ENCODE data around the gene GREM2. TPM values are rescaled to one million over a fixed set of nuclear protein-coding genes. Genes with fewer than 3 reads are reported as not detected.

GREM2 gene
- polyA plus RNA-seq, 2 of the 4 experiments (the other 2 are of a cell fraction): 0.13 to 0.59 TPM

GRCh38 chr1:240462277-240462676 is 149.7 kb downstream of the GREM2 start:
- Histone ChIP-seq H3K4me1 (peaks cover 14% of the 10 kb centered on the region; the same call in 2 of the 3 replicates), H3K9me3 (no peaks in the 10 kb centered on the region), H3K27ac (no peak overlapping the region), H3K4me2 (no peak overlapping the region), H3K4me3 (no peak overlapping the region)
- WGBS (ENCODE audit: missing lambda C conversion rate): 75% methylated on average over 3 of the region's 3 CpGs
- DNase-seq (ENCODE audit: low read depth in 1 of 2, low spot score in 1 of 2): no peak
- ChIA-PET CTCF (no interaction called here), POLR2A (no interaction called here)
- FAIRE-seq: no peak
- ATAC-seq: no peak
- TF ChIP-seq KDM5A (IDR thresholded peaks at IDR 0.05) (no peak), MAFK (IDR thresholded peaks at IDR 0.05; ENCODE audit: partially characterized antibody) (peak; percentile 54)

GRCh38 chr1:240457203-240457602 is 154.8 kb downstream of the GREM2 start:
- no peak overlapping the region for H3K27ac ChIP-seq
- ATAC-seq (no peak), FAIRE-seq (no peak), DNase-seq (ENCODE audit: low read depth in 1 of 2, low spot score in 1 of 2) (no peak)
- WGBS (ENCODE audit: missing lambda C conversion rate): 95% methylated on average over 5 of the region's 5 CpGs
- no peaks in the 10 kb centered on the region for H3K9me3 ChIP-seq
- POLR2A ChIA-PET: no interaction called here
- TF ChIP-seq GATA3 (IDR thresholded peaks at IDR 0.05; ENCODE audit: borderline replicate concordance): no peak
- no peak for TF ChIP-seq NPAS2 (CRISPR knock-in tag; IDR thresholded peaks at IDR 0.05; ENCODE audit: borderline replicate concordance)
- TF ChIP-seq CTCF (IDR thresholded peaks at IDR 0.05): no peak
- TF ChIP-seq ZC3H11A (IDR thresholded peaks at IDR 0.05): no peak
- TF ChIP-seq FOSL2 (IDR thresholded peaks at IDR 0.05): no peak
- no peak for TF ChIP-seq FOSL2 (CRISPR knock-in tag; IDR thresholded peaks at IDR 0.05)
- no peak for TF ChIP-seq ZSCAN20 (CRISPR knock-in tag; IDR thresholded peaks at IDR 0.05)
- TF ChIP-seq, protein P1, sequence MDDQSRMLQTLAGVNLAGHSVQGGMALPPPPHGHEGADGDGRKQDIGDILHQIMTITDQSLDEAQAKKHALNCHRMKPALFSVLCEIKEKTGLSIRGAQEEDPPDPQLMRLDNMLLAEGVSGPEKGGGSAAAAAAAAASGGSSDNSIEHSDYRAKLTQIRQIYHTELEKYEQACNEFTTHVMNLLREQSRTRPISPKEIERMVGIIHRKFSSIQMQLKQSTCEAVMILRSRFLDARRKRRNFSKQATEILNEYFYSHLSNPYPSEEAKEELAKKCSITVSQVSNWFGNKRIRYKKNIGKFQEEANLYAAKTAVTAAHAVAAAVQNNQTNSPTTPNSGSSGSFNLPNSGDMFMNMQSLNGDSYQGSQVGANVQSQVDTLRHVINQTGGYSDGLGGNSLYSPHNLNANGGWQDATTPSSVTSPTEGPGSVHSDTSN (IDR thresholded peaks at IDR 0.05): no peak
- TF ChIP-seq HOXA7 (CRISPR knock-in tag; IDR thresholded peaks at IDR 0.05): no peak
- TF ChIP-seq MYC (IDR thresholded peaks at IDR 0.05; ENCODE audit: borderline replicate concordance, low read length): no peak
- TF ChIP-seq HDAC2 (IDR thresholded peaks at IDR 0.05): no peak
- TF ChIP-seq BHLHE40 (IDR thresholded peaks at IDR 0.05; ENCODE audit: low read depth, low read length): no peak
- TF ChIP-seq, protein P2, sequence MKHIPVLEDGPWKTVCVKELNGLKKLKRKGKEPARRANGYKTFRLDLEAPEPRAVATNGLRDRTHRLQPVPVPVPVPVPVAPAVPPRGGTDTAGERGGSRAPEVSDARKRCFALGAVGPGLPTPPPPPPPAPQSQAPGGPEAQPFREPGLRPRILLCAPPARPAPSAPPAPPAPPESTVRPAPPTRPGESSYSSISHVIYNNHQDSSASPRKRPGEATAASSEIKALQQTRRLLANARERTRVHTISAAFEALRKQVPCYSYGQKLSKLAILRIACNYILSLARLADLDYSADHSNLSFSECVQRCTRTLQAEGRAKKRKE (CRISPR knock-in tag; IDR thresholded peaks at IDR 0.05; ENCODE audit: low read depth): no peak
- no peak overlapping the region for H3K4me3 ChIP-seq
- CTCF ChIA-PET: no interaction called here
- H3K4me2 ChIP-seq: no peak overlapping the region
- H3K4me1 ChIP-seq: peaks cover 14% of the 10 kb centered on the region; the same call in 2 of the 3 replicates

DNA sequence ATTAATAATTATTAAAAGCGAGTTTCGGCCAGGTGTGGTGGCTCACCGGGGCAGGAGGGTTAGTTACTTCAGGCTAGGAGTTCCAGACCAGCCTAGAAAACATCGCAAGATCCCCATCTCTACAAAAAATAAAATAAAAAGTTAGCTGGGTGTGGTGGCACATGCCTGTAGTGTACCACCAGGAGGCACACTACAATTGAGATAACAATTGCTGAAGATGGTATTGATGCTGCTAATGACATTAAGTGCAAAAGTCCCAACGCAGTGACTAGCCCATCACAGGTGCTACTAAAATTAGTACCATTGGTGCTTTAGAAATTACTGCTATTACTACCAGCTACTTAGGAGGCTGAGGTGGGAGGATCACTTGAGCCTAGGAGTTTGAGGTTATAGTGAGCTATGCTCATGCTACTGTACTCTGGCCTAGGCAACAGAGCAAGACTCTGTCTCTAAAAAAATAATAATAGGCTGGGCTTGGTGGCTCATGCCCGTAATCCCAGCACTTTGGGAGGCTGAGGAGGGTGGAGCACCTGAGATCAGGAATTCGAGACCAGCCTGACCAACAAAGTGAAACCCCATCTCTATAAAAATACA is 156.6 kb downstream of the GREM2 start:
- Histone ChIP-seq H3K9me3 (no peaks in the 10 kb centered on the region), H3K4me3 (no peak overlapping the region), H3K4me1 (peaks cover 14% of the 10 kb centered on the region; the same call in 2 of the 3 replicates), H3K4me2 (no peak overlapping the region), H3K27ac (no peak overlapping the region)
- FAIRE-seq: no peak
- peak in 1 of 2 experiments; percentile 26 for DNase-seq (ENCODE audit: low read depth in 1 of 2, low spot score in 1 of 2)
- 65% methylated on average over 7 of the region's 7 CpGs for WGBS (ENCODE audit: missing lambda C conversion rate)
- ATAC-seq: peak in 1 of 2 experiments; percentile 76; a peak in 3 of 6 replicates
- ChIA-PET CTCF (interaction anchor here (0.9 to 1.5 kb wide), 7 partner anchors 9 to 154 kb away, joined by 3 to 9 read pairs (median 3); no protein-coding TSS in a partner anchor), POLR2A (no interaction called here)
- TF ChIP-seq KDM1A (IDR thresholded peaks at IDR 0.05; ENCODE audit: low read depth): no peak
- peak; percentile 31; the same call in 2 of the 3 replicates for TF ChIP-seq CTCF (IDR thresholded peaks at IDR 0.05)
- TF ChIP-seq RAD21 (conservative IDR thresholded peaks at IDR 0.05 in 1 of 2, IDR thresholded peaks at IDR 0.05 in 1 of 2): peak in 1 of 2 experiments; percentile 54; a peak in 4 of 5 replicates
- TF ChIP-seq SMC3 (IDR thresholded peaks at IDR 0.05): peak; percentile 50
- TF ChIP-seq RFX5 (IDR thresholded peaks at IDR 0.05): no peak
- no peak for TF ChIP-seq CEBPB (IDR thresholded peaks at IDR 0.05)
- TF ChIP-seq JUN (IDR thresholded peaks at IDR 0.05): no peak
- no peak for TF ChIP-seq NPAS2 (CRISPR knock-in tag; IDR thresholded peaks at IDR 0.05; ENCODE audit: borderline replicate concordance)
- TF ChIP-seq FOXS1 (CRISPR knock-in tag; IDR thresholded peaks at IDR 0.05): no peak
- TF ChIP-seq RCOR1 (IDR thresholded peaks at IDR 0.05; ENCODE audit: low read depth, low read length): no peak
- TF ChIP-seq, protein P3, sequence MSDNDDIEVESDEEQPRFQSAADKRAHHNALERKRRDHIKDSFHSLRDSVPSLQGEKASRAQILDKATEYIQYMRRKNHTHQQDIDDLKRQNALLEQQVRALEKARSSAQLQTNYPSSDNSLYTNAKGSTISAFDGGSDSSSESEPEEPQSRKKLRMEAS (IDR thresholded peaks at IDR 0.05): no peak
- no peak for TF ChIP-seq ZSCAN20 (CRISPR knock-in tag; IDR thresholded peaks at IDR 0.05)
- no peak for TF ChIP-seq BHLHE40 (IDR thresholded peaks at IDR 0.05; ENCODE audit: low read depth, low read length)
- TF ChIP-seq EP300 (IDR thresholded peaks at IDR 0.05): no peak
- TF ChIP-seq, protein P4, sequence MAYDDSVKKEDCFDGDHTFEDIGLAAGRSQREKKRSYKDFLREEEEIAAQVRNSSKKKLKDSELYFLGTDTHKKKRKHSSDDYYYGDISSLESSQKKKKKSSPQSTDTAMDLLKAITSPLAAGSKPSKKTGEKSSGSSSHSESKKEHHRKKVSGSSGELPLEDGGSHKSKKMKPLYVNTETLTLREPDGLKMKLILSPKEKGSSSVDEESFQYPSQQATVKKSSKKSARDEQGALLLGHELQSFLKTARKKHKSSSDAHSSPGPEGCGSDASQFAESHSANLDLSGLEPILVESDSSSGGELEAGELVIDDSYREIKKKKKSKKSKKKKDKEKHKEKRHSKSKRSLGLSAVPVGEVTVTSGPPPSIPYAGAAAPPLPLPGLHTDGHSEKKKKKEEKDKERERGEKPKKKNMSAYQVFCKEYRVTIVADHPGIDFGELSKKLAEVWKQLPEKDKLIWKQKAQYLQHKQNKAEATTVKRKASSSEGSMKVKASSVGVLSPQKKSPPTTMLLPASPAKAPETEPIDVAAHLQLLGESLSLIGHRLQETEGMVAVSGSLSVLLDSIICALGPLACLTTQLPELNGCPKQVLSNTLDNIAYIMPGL (CRISPR knock-in tag; IDR thresholded peaks at IDR 0.05; ENCODE audit: borderline replicate concordance): no peak

Measured in A549 (cell line).